OCI-LY3 (cell line): ENCODE data around the gene TP53I11.

Experiments used
- CTCF ChIP-seq: fragments of 200-600, 300-600 bp; sonication (generic); IDR thresholded peaks from 2 replicates; pipeline ENCODE4 v1.5.1; 2014; ENCODE audit warnings: antibody characterized with exemption, low read length, low read depth
- EZH2phosphoT487 ChIP-seq: fragments of 200-600 bp; shearing (Covaris generic); IDR thresholded peaks from 2 replicates; pipeline ENCODE4 v1.6.1; 2018; ENCODE audit warnings: antibody characterized with exemption, mixed run types, low read depth

- TF ChIP-seq CTCF (no peak), EZH2phosphoT487 (no peak)
Observed at GRCh38 chr11:44980533-44981427, 30.1 kb upstream of the TP53I11 start.
